ENCODE results near the gene CHGA.

The CHGA gene

GRCh38 chr14:92929689-92930608 lies 7.0 kb downstream of the CHGA start:
- DNase-seq (ENCODE audit: low read depth in 2 of 3, low spot score in 2 of 3), result no peak

GRCh38 chr14:92930737-92931602 lies 8.0 kb downstream of the CHGA start:
- no peak for DNase-seq (ENCODE audit: low read depth in 2 of 3, low spot score in 2 of 3)

- no peak for DNase-seq (ENCODE audit: low read depth in 2 of 3, low spot score in 2 of 3)
These were observed 8.9 kb downstream of the CHGA start for GRCh38 chr14:92931681-92932447.

- DNase-seq (ENCODE audit: low read depth in 2 of 3, low spot score in 2 of 3), result no peak
These were observed 9.8 kb downstream of the CHGA start for GRCh38 chr14:92932448-92933395.

- no peak for DNase-seq (ENCODE audit: low read depth in 2 of 3, low spot score in 2 of 3)
These were observed 10.5 kb downstream of the CHGA start for GRCh38 chr14:92933481-92933880.

- DNase-seq (ENCODE audit: low read depth in 2 of 3, low spot score in 2 of 3), result no peak
These were observed 11.5 kb downstream of the CHGA start for GRCh38 chr14:92934196-92935085.

- no peak for DNase-seq (ENCODE audit: low read depth in 2 of 3, low spot score in 2 of 3)
These were observed 12.5 kb downstream of the CHGA start for GRCh38 chr14:92935446-92935845.

- no peak for DNase-seq (ENCODE audit: low read depth in 2 of 3, low spot score in 2 of 3)
These were observed 13.1 kb downstream of the CHGA start for GRCh38 chr14:92936085-92936484.

- no peak for DNase-seq (ENCODE audit: low read depth in 2 of 3, low spot score in 2 of 3)
These were observed 14.3 kb downstream of the CHGA start for GRCh38 chr14:92937051-92937937.

GRCh38 chr14:92938235-92938875 lies 15.4 kb downstream of the CHGA start:
- DNase-seq (ENCODE audit: low read depth in 2 of 3, low spot score in 2 of 3), result no peak

- DNase-seq (ENCODE audit: low read depth in 2 of 3, low spot score in 2 of 3), result no peak
These were observed 16.1 kb downstream of the CHGA start for GRCh38 chr14:92938890-92939671.

- DNase-seq (ENCODE audit: low read depth in 2 of 3, low spot score in 2 of 3), result no peak
These were observed 16.7 kb downstream of the CHGA start for GRCh38 chr14:92939699-92940098.

GRCh38 chr14:92940543-92940942 lies 17.6 kb downstream of the CHGA start:
- DNase-seq (ENCODE audit: low read depth in 2 of 3, low spot score in 2 of 3), result no peak

GRCh38 chr14:92941531-92941930 lies 18.6 kb downstream of the CHGA start:
- no peak for DNase-seq (ENCODE audit: low read depth in 2 of 3, low spot score in 2 of 3)

- DNase-seq (ENCODE audit: low read depth in 2 of 3, low spot score in 2 of 3), result no peak
These were observed 19.2 kb downstream of the CHGA start for GRCh38 chr14:92942136-92942535.

- no peak for DNase-seq (ENCODE audit: low read depth in 2 of 3, low spot score in 2 of 3)
These were observed 19.6 kb downstream of the CHGA start for GRCh38 chr14:92942576-92942975.
